GM15510 (cell line): ENCODE measurements around the gene ZFP1.

ENCODE experiments used
- POLR2A ChIP-seq: IDR thresholded peaks from 3 replicates; pipeline ENCODE4 v1.6.1; 2011; ENCODE audit warnings: borderline replicate concordance; ENCODE audit not compliant: insufficient read length; ENCODE audit errors: extremely low read depth

Gene ZFP1

DNA sequence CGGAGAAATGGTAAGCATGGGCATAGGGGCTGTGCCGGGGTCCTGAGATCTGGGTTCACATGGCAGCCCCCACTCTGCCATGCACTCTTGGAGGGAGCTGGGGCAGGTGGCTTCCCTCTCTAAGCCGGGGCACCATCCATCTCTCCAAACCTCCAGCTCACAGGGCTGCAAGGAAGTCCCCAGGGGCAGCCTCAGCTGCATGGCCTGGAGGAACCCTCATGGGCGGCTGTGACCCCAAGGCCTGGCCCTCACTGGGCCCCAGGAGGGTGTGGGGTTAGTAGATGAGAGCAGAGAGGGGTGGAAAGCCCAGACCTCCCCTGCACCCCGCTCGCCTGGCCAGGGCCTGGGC lies 56.1 kb downstream of the ZFP1 start:
- no peak for TF ChIP-seq POLR2A

DNA sequence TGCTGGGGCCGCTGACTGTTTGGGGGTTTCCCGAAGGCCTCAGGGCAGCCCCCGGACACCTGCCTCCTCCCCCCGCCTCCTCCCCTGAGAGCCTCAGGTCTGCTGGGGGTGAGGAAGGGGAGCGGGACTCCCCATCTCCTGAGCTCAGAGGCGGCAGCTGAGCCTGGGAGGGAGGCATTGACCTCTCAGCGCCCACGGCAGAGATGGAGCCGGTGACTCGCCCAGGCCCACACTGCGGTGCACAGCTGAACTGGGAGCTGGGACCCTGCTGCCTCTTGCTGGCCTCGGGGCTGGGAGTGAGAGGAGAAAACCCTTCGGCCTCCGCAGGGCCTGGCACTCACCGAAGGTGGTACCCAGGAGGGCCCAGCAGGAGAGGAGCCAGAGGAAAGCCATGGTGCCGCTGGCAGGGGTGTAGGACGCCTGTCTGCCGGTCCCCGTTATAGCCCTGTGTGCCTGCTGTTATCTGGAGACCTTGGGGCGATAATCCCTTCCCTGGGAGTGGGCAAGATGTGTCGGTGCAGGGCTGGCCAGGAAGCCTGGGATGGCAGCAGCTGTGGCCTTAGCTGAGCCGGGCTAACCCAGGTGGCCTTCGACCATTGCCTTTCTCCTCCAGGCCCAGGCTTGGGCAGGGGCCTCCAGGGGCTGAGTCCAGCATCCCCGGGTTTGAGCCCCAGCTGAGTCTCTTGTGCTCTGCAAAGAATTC lies 58.6 kb downstream of the ZFP1 start, which contains the start of gene CTRB2:
Gene CTRB2 (minus strand): TSS at position 413 of the 703 bp plus-strand sequence. CDS start 20 bp downstream, at position 393.
- TF ChIP-seq POLR2A = no peak

- no peak for TF ChIP-seq POLR2A
These were observed 59.5 kb downstream of the ZFP1 start for GRCh38 chr16:75207831-75208230.

GRCh38 chr16:75208242-75208825 lies 60.0 kb downstream of the ZFP1 start:
- TF ChIP-seq POLR2A = no peak

- TF ChIP-seq POLR2A = no peak
These were observed 60.7 kb downstream of the ZFP1 start for GRCh38 chr16:75208861-75209505.

- no peak for TF ChIP-seq POLR2A
These were observed 61.6 kb downstream of the ZFP1 start for GRCh38 chr16:75209944-75210343.

DNA sequence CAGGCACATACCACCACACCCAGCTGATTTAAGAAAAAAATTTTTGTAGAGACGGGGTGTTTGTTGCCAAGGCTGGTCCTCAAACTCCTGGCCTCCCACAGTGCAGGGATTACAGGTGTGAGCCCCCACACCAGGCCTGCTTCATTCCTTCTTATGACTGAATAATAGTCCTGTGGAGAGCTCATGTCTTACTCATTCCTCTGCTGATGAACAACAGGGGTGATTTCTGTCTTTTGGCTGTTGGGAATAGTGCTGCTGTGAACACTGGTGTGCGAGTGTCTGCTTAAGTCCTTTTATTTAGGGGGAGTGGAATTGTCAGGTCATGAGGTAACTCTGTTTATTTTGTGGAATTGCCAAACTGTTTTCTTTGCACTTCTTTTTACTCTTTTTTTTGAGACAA lies 67.8 kb downstream of the ZFP1 start:
- TF ChIP-seq POLR2A = no peak

DNA sequence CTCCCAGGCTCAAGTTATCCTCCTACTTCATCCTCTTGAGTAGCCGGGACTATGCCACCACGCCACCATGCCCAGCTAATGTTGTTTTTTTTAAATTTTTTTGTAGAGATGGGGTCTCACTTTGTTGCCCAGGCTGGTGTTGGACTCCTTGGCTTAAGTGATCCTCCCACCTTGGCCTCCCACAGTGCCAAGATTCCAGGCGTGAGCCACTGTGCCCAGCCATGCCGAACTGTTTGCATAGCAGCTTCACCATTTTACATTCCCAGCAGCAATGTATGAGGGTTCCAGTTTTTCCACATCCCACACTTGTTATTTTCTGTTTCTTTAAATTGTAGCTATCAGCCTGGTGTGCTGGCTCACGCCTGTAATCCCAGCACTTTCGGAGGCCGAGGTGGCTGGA lies 68.3 kb downstream of the ZFP1 start:
- TF ChIP-seq POLR2A = no peak

- no peak for TF ChIP-seq POLR2A
These were observed 69.1 kb downstream of the ZFP1 start for GRCh38 chr16:75217389-75217851.

DNA sequence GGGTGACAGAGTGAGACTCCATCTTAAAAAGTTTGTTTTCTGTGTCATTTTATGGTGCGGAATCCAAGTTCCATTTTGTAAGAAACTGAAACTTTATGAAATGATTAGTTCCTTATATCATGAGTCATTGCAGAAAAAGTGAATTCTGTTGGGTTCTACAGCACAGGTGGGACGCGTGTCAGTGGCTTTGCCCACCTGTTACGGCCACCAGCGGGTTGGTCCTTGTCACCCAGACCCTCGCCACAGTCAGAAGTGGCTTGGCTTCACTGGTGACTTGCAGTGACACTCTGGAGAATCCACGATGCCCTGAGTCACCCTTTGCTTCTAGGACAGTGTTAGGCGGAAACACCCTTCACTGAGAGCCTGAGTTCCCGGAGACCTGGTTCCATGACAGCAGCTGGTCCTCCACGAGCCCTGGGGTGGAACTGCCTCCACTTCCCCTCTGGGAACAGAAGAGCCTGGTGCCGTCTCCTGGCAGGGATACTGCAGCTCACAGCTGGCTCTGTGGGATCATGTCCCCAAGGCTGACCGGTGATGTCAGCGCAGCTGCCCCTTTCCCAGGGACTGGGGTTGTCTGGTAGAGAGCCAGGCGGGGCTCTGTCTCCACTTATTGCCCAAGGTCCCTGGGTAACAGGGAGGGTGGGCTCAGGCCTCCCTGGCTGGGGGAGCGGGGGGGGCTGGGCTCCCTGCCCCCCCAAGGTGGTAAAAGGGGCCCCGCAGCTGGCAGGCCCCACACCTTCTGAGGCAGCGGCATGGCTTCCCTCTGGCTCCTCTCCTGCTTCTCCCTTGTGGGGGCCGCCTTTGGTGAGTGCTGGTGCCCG lies 70.1 kb downstream of the ZFP1 start, which contains the start of gene CTRB1:
Gene CTRB1 (plus strand): TSS at position 733 of the 821 bp plus-strand sequence. CDS start 20 bp downstream, at position 753.
- no peak for TF ChIP-seq POLR2A

DNA sequence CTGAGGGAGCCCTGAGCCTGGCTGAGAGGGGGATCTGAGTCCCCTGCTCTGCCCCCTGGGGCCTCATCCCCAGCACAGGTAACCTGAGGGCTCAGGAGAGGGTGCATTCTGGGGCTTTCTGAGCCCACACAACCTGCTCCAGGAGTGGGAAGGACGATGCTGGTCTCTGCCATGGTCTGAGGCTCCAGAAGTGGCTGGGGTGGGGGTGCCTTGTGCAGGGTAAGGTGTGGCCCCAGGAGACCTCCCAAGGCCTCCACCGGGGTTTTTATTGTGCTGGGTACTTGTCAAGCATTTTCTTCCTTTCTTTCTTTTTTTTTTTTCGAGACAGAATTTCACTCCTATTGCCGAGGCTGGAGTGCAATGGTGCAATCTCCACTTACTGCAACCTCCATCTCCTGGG lies 70.8 kb downstream of the ZFP1 start:
- TF ChIP-seq POLR2A = no peak

DNA sequence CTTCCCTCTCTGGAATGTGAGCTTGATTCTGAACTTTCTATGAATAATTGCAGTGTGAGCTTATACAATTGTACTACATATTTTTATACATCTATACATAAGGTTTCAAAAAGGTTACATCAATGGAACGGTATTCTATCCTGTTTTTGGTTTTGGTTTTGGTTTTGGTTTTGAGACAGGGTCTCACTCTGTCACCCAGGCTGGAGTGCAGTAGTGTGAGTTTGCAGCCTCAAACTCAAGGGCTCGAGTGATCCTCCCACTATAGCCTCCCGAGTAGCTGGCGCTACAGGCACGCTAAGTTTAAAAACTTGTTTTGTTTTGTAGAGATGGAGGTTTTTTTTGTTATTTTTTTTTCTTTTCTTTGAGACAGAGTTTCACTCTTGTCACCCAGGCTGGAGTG lies 71.5 kb downstream of the ZFP1 start:
- no peak for TF ChIP-seq POLR2A
